Lower lobe of right lung (tissue), 2 donors: ENCODE results near the gene ARID2. TPM values are rescaled to one million over a fixed set of nuclear protein-coding genes. Genes with fewer than 3 reads are reported as not detected.

Source experiments
- ATAC-seq, 2 donors: fragments of 200-7000 bp; cut with Tn5 transposase; one replicate each; pipeline ENCODE4 v1.9.1; 2020 to 2022; ENCODE audit warnings: mild to moderate bottlenecking in 2 of 2, moderate library complexity in 2 of 2
- DNase-seq: peaks from one replicate; pipeline ENCODE4 v3.0.0-alpha.2; 2020
- H3K27ac ChIP-seq: fragments of 200-600 bp; one replicate; pipeline ENCODE4 v1.8.0; 2022
- H3K27me3 ChIP-seq: fragments of 200-600 bp; one replicate; pipeline ENCODE4 v1.8.0; 2022; ENCODE audit warnings: low read depth
- H3K36me3 ChIP-seq: fragments of 200-600 bp; one replicate; pipeline ENCODE4 v1.8.0; 2022; ENCODE audit warnings: mild to moderate bottlenecking
- H3K4me1 ChIP-seq: fragments of 200-600 bp; one replicate; pipeline ENCODE4 v1.8.0; 2022
- H3K4me3 ChIP-seq: fragments of 200-600 bp; one replicate; pipeline ENCODE4 v1.8.0; 2022; ENCODE audit warnings: mild to moderate bottlenecking
- H3K9me3 ChIP-seq: fragments of 200-600 bp; one replicate; pipeline ENCODE4 v1.8.0; 2022
- CTCF ChIP-seq: fragments of 200-600 bp; IDR thresholded peaks from one replicate; pipeline ENCODE4 v1.8.0; 2022; ENCODE audit warnings: antibody characterized with exemption, mild to moderate bottlenecking
- intact Hi-C: fragments of 100-400 bp; cut with DNase I; formaldehyde crosslinking; loops from one replicate; pipeline ENCODE4 v1.11.0; 2022
- total RNA-seq: library from RNA; stranded (reverse); fragmentation: NEBNext Ultra II Directional; extraction: Animal tissue kit (Norgen Biotek cat#: 25700); gene quantifications from one replicate; pipeline ENCODE4 v1.2.1, GENCODE V29; 2021
- donor health status: DM: no; HTN: yes; CAD: no; lungs with severe emphysema.

Gene ARID2
- total RNA-seq, 1 donor from 2014 or later = 26.3 TPM

GRCh38 chr12:45762185-45763110 is 32.9 kb downstream of the ARID2 start:
- no peak overlapping the region for H3K27ac ChIP-seq
- TF ChIP-seq CTCF = peak; percentile 57
- DNase-seq (no peak), ATAC-seq (peak in 1 of 2 donors; percentile 73)
- no peaks in the 10 kb centered on the region for H3K36me3 ChIP-seq
- no peaks in the 10 kb centered on the region for H3K27me3 ChIP-seq
- no peaks in the 10 kb centered on the region for H3K9me3 ChIP-seq
- intact Hi-C loops = no loop called here
- H3K4me3 ChIP-seq = no peak overlapping the region
- H3K4me1 ChIP-seq = peaks cover 8% of the 10 kb centered on the region

- no peak overlapping the region for H3K4me3 ChIP-seq
- no peaks in the 10 kb centered on the region for H3K9me3 ChIP-seq
- intact Hi-C loops = no loop called here
- no peaks in the 10 kb centered on the region for H3K36me3 ChIP-seq
- no peak for DNase-seq
- no peak for TF ChIP-seq CTCF
- no peak overlapping the region for H3K27ac ChIP-seq
- no peak for ATAC-seq
- no peaks in the 10 kb centered on the region for H3K27me3 ChIP-seq
- H3K4me1 ChIP-seq = peaks cover 8% of the 10 kb centered on the region
Observed at GRCh38 chr12:45763381-45763780, 33.9 kb downstream of the ARID2 start.

- ATAC-seq (no peak), DNase-seq (no peak)
- H3K27ac ChIP-seq = no peak overlapping the region
- TF ChIP-seq CTCF = no peak
- no peaks in the 10 kb centered on the region for H3K9me3 ChIP-seq
- no peak overlapping the region for H3K4me3 ChIP-seq
- H3K27me3 ChIP-seq = no peaks in the 10 kb centered on the region
- peaks cover 5% of the 10 kb centered on the region for H3K4me1 ChIP-seq
- intact Hi-C loops = no loop called here
- no peaks in the 10 kb centered on the region for H3K36me3 ChIP-seq
Observed at GRCh38 chr12:45768194-45768593, 38.7 kb downstream of the ARID2 start.

GRCh38 chr12:45773747-45774146 is 44.2 kb downstream of the ARID2 start:
- no peaks in the 10 kb centered on the region for H3K9me3 ChIP-seq
- H3K27me3 ChIP-seq = no peaks in the 10 kb centered on the region
- DNase-seq (no peak), ATAC-seq (no peak)
- intact Hi-C loops = no loop called here
- no peaks in the 10 kb centered on the region for H3K36me3 ChIP-seq
- H3K4me3 ChIP-seq = no peak overlapping the region
- peaks cover 18% of the 10 kb centered on the region for H3K4me1 ChIP-seq
- no peak overlapping the region for H3K27ac ChIP-seq
- no peak for TF ChIP-seq CTCF

GRCh38 chr12:45774508-45775162 is 45.1 kb downstream of the ARID2 start:
- H3K4me3 ChIP-seq = no peak overlapping the region
- H3K36me3 ChIP-seq = no peaks in the 10 kb centered on the region
- DNase-seq = no peak
- no peak for ATAC-seq
- no peak overlapping the region for H3K27ac ChIP-seq
- no peaks in the 10 kb centered on the region for H3K27me3 ChIP-seq
- intact Hi-C loops = no loop called here
- TF ChIP-seq CTCF = no peak
- H3K9me3 ChIP-seq = no peaks in the 10 kb centered on the region
- H3K4me1 ChIP-seq = peaks cover 18% of the 10 kb centered on the region
